Lower lobe of right lung (tissue), 2 donors: ENCODE measurements around the gene PMAIP1. TPM values are rescaled to one million over a fixed set of nuclear protein-coding genes. Genes with fewer than 3 reads are reported as not detected.

Experiments
- ATAC-seq, 2 donors: fragments of 200-7000 bp; cut with Tn5 transposase; one replicate each; pipeline ENCODE4 v1.9.1; 2020 to 2022; ENCODE audit warnings: mild to moderate bottlenecking in 2 of 2, moderate library complexity in 2 of 2
- DNase-seq: peaks from one replicate; pipeline ENCODE4 v3.0.0-alpha.2; 2020
- H3K27ac ChIP-seq: fragments of 200-600 bp; one replicate; pipeline ENCODE4 v1.8.0; 2022
- H3K27me3 ChIP-seq: fragments of 200-600 bp; one replicate; pipeline ENCODE4 v1.8.0; 2022; ENCODE audit warnings: low read depth
- H3K36me3 ChIP-seq: fragments of 200-600 bp; one replicate; pipeline ENCODE4 v1.8.0; 2022; ENCODE audit warnings: mild to moderate bottlenecking
- H3K4me1 ChIP-seq: fragments of 200-600 bp; one replicate; pipeline ENCODE4 v1.8.0; 2022
- H3K4me3 ChIP-seq: fragments of 200-600 bp; one replicate; pipeline ENCODE4 v1.8.0; 2022; ENCODE audit warnings: mild to moderate bottlenecking
- H3K9me3 ChIP-seq: fragments of 200-600 bp; one replicate; pipeline ENCODE4 v1.8.0; 2022
- CTCF ChIP-seq: fragments of 200-600 bp; IDR thresholded peaks from one replicate; pipeline ENCODE4 v1.8.0; 2022; ENCODE audit warnings: antibody characterized with exemption, mild to moderate bottlenecking
- intact Hi-C: fragments of 100-400 bp; cut with DNase I; formaldehyde crosslinking; loops from one replicate; pipeline ENCODE4 v1.11.0; 2022
- total RNA-seq: library from RNA; stranded (reverse); fragmentation: NEBNext Ultra II Directional; extraction: Animal tissue kit (Norgen Biotek cat#: 25700); gene quantifications from one replicate; pipeline ENCODE4 v1.2.1, GENCODE V29; 2021
- donor health status: DM: no; HTN: yes; CAD: no; lungs with severe emphysema.

The PMAIP1 gene
- total RNA-seq, 1 donor from 2014 or later = 1.6 TPM

- Histone ChIP-seq H3K27ac (no peak overlapping the region), H3K9me3 (no peaks in the 10 kb centered on the region), H3K4me1 (no peaks in the 10 kb centered on the region), H3K36me3 (no peaks in the 10 kb centered on the region), H3K4me3 (no peak overlapping the region), H3K27me3 (no peaks in the 10 kb centered on the region)
- intact Hi-C loops = no loop called here
- DNase-seq (no peak), ATAC-seq (no peak)
- no peak for TF ChIP-seq CTCF
These were observed 50.6 kb downstream of the PMAIP1 start for GRCh38 chr18:59950215-59950944.

- H3K4me3 ChIP-seq = no peak overlapping the region
- H3K9me3 ChIP-seq = no peaks in the 10 kb centered on the region
- no peaks in the 10 kb centered on the region for H3K4me1 ChIP-seq
- ATAC-seq = no peak
- DNase-seq = no peak
- H3K36me3 ChIP-seq = no peaks in the 10 kb centered on the region
- no peaks in the 10 kb centered on the region for H3K27me3 ChIP-seq
- intact Hi-C loops = no loop called here
- no peak overlapping the region for H3K27ac ChIP-seq
- TF ChIP-seq CTCF = no peak
These were observed 51.8 kb downstream of the PMAIP1 start for GRCh38 chr18:59951591-59951990.

GRCh38 chr18:59952283-59953007, 52.6 kb downstream of the PMAIP1 start:
- no peaks in the 10 kb centered on the region for H3K9me3 ChIP-seq
- H3K4me3 ChIP-seq = no peak overlapping the region
- H3K27me3 ChIP-seq = no peaks in the 10 kb centered on the region
- H3K4me1 ChIP-seq = no peaks in the 10 kb centered on the region
- intact Hi-C loops = no loop called here
- DNase-seq = no peak
- TF ChIP-seq CTCF = no peak
- no peak for ATAC-seq
- H3K36me3 ChIP-seq = no peaks in the 10 kb centered on the region
- H3K27ac ChIP-seq = no peak overlapping the region

Other genes with a start within 250 kb of the PMAIP1 start
- gene CCBE1, start 202.6 kb upstream of the PMAIP1 start, total RNA-seq = 14.0 TPM